NT2/D1 (cell line): ENCODE measurements around the gene RYK.

Experiments used
- SUZ12 ChIP-seq: IDR thresholded peaks from 2 replicates; pipeline ENCODE4 v1.6.1; 2011; ENCODE audit not compliant: insufficient read length, insufficient read depth; ENCODE audit errors: extremely low read depth
- YY1 ChIP-seq: IDR thresholded peaks from 2 replicates; pipeline ENCODE4 v1.6.1; 2011; ENCODE audit not compliant: insufficient read length, insufficient read depth
- ZNF274 ChIP-seq: IDR thresholded peaks from 2 replicates; pipeline ENCODE4 v1.6.1; 2011; ENCODE audit warnings: mild to moderate bottlenecking, low read depth, low read length

GRCh38 chr3:134148534-134148933, 102.1 kb downstream of the RYK start:
- TF ChIP-seq YY1 (no peak), ZNF274 (no peak), SUZ12 (no peak)
